Activated CD4-positive, CD25-positive, alpha-beta regulatory T cell (primary cell): ENCODE data around the gene CLEC9A.

Experiments
- DNase-seq, 4 experiments: peaks; one replicate each; lab custom pipeline; 2025; lab: John Stamatoyannopoulos, UW

Gene CLEC9A

DNA sequence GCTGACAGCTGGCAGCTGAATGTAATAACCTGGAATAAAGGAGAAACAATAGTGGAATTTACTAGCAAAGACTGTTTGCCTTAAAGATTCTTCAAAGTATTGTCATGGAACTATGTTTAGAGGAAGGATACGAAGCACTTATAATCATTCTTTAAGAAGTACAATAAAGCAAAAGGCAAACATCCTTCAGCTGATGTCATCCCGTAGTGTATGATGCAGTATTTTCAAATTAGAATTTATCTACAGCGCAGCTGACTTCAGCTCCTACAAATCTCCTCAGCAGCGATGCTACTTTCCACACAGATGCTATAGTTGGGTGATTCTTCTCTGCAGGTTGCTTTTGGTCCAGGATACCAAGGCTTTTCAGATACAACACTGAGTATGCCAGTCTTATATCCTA lies 36.8 kb downstream of the CLEC9A start:
- no peak for DNase-seq

DNA sequence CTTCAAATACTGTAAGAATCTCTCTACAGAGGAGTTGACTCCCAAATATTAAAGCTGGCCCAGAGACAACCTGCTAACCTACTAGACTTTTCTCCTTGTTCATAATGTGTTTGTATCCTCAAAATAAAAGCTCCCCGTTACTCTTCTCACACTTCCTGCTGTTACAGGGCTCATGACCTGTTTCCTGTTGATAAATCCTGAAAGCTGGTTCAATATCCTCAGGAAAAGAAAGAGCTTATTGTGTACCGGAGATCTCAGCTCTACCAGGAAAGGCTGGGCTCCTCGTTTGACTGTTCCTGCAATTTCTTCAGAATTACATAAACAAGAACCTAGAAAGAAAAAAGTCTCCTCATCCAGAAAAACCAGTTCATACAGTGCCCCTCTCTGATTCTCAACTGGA lies 37.5 kb downstream of the CLEC9A start:
- no peak for DNase-seq

DNA sequence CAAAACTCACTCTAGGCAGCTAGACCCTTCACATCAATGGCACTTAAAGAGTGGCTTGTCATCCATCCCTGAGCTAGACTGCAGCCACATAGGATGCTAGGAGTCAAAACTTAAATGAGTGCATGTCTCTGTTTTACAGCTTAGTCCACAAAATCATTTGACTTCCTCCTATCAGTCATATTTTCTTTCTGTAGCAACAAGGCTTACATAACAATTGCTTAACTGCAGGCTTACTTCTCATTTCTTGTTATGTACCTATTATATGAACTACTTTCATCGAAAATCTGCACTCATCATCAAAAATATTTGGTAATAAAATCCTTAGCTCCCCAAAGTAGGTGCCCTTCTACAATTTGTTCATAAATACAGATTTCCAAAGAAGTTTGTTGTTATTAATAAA lies 38.2 kb downstream of the CLEC9A start:
- no peak for DNase-seq

DNA sequence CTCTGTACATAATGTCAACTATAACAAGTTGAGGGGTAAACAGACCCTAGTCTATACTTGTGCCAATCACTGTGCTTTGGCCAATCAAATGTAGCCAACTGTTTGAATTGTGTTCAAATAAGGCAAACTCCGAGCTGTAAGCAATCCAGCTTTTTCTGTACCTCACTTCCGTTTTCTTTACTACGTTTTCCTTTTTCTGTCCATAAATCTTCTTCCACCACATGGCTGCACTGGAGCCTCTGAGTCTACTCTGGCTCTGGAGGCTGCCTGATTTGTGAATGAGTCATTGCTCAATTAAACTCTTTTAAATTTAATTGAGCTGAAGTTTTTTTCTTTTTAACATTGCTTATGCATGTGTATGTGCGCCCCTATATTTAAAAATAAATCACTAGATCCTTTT lies 38.6 kb downstream of the CLEC9A start:
- no peak for DNase-seq

DNA sequence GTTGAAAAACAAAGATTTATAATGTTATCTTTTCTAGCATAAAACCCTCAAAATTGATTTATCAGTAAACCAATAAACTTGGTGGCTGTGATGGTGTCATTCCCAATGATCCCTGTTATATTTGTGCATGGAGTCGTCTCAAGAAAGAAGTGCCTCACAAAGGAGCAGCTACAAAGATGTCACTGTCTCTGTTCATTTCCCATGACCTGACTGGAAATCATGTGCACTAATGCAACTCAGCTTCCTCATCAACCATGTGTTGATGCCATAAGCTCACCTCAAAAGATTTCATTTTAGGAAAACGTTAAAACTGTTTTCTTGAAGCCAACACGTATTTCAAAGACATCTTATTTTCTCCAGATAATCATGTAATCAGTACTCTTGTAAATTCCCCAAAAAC lies 39.5 kb downstream of the CLEC9A start:
- DNase-seq = no peak

DNA sequence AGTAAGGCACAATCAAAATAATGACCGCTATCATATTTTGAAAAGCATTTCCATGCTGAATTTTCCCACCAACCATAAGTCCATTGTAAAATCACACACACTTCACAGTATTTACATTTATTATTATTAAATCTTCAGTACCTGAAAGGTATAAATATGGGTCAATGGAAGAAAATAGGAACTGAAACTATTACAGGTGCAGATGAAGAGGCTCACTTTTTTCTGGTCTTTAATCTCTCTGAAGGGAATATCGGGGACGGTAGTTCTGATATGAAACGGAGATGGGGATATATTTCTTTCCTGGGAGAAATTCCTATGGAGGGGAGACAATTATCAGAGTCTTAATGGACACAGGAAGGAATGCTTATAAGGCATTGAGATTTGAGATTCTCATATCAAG lies 39.9 kb downstream of the CLEC9A start:
- DNase-seq = no peak

DNA sequence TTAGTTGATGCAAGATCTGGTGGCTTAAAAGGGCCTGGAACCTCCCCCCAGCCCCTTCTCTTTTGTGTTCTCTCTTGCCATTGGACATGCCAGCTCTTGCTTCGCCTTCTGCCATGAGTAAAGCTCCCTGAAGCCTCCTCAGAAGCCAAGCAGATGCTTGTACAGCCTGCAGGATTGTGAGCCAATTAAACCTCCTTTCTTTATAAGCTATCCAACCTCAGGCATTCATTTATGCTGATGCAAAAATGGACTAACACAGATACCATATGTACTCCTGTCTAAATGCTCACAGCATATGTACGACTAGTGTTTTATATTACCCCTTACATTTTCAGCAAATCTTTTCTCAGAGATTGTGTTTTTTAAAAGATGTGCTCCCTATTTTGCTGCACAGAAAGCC lies 41.6 kb downstream of the CLEC9A start:
- DNase-seq = no peak

DNA sequence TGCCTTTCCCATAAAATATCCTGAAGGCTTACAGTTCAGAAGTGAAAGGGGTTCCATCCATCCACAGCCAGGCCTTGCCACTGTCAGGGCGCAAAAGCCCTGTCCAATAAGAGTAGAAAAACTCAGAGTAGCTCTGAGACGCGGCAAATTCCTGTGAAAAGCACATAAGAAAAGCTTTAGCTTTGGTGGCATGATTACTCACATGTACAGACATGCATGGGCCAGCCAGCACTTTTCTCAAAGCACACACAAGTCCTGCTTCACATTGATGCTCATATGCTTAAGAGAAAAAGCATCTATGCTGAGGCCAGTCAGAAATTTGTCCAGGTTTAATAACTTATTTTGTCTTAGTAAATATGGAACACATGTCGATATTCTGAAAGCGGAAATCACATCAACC lies 42.8 kb downstream of the CLEC9A start:
- no peak for DNase-seq

DNA sequence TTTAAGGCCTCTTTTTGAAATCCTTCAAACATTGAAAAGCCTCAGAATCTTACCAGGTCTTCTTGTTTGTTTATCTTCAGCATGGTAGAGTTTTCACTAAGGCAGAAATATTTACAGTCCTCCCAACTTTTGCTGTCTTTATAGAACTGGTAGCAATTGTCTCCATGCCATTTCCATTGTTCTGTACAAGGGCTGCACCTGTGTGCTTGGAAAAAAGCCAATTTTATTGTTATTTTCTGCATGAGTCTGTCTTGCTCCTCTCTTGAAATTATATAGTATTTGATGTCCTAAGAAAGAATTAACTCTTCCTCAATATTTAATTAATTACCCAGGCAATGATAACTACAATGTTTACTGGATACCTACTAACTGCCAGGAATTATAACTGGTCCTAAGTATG lies 45.0 kb downstream of the CLEC9A start:
- DNase-seq = no peak

DNA sequence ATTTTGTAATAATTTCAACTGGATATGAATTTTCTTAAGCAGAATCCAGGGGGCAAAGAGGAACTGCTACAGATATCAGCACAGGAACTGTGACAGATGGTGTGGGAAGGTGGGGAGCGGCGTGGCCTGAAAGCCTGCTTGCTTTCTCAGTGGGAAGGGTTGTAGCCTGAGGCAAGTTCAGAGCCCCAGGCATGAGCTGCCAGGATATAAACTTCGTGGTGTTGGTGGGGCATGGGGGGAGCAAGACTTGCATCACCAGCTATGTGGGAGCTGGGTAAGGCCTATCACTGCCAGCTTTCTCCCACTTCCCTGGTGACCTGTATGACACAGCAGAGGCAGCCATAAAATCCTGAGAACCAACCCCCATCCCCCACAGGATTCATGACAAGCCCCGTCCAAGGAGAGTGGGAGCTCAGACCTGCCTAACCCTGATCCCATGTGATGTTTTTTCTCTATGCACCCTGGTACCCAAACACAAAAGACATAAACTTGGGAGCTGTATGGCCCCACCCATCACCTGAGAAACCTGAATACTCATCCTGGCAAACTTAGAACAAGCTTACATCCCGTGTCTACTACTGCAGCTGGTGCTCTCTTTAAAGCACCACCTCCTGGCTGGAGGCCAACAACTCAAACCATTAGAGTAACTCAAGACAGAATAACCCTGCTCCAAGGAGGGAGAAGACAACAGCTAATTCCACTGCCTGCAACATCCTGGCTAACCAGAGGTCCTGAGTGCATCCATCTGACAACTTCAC lies 51.8 kb downstream of the CLEC9A start:
- no peak for DNase-seq

DNA sequence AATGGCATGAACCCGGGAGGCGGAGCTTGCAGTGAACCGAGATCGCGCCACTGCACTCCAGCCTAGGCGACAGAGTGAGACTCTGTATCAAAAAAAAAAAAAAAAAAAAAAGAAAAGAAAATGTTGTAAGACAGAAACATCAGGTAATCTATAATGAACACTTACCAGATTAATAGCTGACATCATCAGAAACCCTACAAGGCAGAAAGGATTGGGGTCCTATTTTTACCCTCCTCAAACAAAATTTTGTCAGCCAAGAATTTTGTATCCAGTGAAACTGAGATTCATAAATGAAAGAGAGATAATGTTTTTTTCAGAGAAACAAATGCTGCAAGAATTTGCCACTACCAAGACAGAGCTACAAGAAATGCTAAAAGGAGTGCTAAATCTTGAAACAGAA lies 54.3 kb downstream of the CLEC9A start:
- DNase-seq = no peak

DNA sequence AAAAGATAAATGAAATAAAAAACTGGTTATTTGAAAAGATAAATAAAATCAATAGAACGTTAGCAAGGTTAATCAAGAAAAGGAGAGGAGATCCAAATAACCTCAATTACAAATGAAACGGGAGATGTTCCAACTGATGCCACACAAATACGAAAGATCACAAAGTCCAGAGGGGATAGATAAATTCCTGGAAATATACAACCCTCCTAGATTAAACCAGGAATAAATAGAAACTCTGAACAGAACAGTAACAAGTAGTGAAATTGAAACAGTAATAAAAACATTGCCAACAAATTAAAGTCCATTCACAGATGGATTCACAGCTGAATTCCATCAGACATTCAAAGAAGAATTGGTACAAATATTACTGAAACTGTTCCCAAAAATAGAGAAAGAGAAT lies 55.9 kb downstream of the CLEC9A start:
- DNase-seq = no peak

DNA sequence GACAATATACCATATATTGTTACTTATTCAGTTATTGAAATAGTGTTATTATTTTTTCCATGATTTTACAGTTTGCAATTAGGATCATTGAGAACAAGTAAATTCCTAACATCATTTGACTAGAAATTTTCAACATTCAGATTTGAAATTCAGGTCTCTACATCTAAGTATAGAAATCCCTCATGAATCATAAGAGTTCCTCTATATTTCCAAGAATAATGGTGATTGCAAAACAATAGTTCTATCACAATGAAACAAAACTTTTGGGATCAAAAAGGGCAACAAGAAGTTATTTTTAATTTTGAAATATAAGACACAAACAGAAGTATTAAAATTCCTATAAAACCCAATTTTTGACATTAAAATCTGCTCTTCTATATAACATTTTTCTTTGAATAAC lies 57.5 kb downstream of the CLEC9A start:
- no peak for DNase-seq

DNA sequence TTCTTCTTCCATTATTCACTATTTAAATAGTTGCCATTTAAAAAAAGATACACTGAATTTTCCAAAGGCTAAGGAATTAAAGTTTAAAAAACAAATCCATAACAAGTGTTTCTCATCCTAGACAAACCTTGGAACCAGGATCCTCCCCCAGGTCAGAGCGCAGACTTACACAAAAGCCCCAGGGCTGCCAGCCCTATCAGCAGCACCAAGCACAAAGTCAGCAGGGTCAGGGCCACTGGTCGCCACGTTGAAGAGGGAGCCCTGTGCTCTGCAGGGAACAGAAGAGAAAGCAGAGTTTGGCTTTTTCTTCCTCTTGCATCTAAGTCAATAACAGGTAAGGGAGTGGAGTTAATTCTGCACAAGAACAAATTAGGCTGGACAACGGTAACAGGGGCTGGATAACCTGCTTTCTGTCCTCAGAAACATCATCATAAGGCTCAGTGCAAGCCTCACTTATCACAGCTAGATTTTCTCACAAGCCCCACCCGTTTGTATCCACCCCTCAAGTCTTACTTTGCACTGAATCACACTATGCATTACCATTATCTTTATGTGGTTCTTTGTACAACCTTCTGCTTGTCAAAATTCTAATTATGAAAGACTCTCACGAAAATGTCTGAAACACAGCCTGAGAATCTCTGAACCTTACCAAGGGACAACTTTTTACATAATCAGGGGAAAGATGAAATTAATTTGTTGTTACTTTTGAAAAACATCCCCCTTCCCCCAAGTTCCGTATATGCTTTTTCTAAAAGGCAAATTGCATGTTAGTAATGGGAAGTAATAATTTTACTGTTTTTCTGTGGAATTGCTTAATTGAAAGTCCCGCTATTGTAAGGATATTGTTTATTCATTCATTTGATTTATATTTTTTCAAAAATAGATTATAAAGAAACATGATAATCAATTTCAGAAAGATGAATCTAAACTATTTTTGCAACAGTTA lies 58.7 kb downstream of the CLEC9A start:
- no peak for DNase-seq

DNA sequence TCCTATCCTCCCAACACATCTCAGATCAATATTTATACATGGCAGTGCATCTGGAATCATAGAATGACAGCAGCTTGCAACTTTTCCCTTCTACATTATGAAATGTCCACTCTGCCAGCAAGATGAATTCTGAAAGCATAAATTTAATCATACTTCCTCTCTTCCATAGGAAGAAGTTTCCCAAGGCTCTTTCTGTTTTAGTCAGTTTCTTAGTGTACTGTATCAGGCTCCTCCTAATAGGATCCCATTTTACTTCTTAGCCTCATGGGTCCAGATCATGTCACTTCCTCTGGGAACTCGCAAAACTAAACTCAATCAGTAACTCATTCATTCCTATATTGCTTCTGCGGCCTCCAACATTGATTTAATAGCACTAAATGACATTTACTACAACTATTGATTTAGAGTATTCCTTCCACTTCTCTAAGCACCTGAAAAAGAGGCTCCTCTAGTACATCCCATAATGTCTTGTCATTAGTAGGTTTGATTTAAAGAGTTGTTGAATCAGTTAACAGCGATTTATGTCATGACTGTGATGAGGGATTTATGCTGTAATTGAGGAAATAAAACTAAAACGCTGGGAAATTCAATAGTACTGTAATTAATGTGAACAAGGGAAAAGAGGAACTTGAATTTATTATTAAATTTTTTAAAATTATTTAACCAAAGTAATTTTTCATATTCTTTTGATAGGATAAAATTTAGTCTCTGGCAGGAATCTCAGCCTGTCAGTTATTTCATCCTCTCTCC lies 64.3 kb downstream of the CLEC9A start:
- DNase-seq = no peak

DNA sequence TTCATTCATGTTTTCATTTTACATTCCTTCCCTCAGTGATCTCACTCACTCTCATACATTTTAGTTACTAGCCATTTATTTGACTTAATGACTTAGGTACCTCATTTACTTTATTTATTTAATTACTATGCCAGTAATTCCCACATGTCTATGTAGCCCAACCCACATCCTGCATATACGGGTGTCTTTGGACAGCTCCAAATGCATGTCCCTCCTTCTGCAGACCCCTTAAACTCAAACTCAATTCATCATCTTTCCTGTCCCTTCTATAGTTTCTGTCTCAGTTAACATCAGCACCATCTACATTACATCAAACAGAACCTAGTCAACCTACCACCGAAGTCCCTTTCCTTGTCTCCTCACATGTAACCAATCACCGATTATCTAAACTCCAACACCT lies 65.5 kb downstream of the CLEC9A start:
- no peak for DNase-seq

DNA sequence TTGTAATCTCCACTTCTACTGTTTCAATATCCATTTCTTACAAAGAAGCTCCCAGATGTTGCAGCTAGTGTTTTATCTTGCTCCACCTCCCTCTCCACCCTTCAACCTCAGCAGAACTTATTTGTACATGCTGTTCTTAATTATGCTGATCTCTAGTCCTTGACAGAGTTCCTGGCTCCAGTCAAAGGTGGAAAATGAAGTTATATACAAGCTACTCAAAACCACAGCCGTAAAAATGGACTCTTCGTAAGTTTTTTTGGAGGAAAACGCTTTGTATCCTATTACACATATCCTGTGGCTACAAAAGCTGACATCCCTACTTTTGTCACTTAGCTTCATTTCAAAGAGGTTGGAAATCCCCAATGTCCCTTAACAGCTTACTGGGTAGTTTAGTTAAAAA lies 67.0 kb downstream of the CLEC9A start:
- no peak for DNase-seq

DNA sequence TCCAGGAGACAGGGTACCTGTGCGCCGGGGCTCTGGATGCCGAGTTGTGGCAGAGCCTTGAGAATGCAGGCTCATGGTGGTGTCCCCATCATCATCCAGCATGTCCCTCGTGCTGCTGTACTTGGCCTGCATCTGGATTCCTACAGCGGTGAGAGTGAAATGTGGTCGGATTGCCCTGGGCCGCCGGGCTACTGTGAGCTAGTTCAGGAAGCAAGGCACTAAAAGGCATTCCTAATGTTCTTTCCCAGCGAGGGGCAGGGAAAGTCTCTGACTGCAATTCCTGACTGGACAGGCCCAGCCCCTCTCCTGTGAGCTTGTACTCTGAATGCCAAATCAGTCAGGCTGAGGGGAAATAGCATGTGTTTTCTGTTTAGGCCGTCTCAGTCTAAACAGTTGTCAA lies 68.3 kb downstream of the CLEC9A start, which contains the start of gene CLEC1A:
CLEC1A (minus strand) TSS at position 195 of the 400 bp plus-strand sequence; CDS start at position 132, 63 bp downstream.
- no peak for DNase-seq

DNA sequence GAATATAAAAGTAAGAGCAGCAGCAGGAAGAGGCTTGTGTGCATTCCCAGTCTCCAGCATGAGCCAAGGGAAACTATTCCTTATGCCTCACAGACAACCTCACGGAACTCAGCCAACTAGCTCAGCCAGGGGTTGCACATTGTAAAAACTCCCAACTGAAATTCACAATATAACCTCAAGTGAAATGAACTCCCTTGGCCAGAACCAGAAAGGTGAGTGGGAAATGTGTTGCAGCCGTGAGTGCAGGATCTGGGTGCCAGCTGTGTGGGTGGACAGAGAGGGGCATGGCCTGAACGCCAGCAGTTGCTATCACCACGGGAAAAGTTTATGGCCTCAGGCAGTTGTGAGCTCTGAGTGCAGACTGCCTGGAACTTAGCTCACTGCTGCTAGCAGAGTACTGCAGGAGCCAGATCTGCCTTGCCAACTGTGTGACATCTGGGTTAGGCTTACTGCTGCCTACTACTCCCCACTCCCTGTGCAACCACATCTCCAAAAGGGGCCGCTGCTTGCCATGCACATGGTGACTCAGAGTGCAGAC lies 70.6 kb downstream of the CLEC9A start:
- no peak for DNase-seq

DNA sequence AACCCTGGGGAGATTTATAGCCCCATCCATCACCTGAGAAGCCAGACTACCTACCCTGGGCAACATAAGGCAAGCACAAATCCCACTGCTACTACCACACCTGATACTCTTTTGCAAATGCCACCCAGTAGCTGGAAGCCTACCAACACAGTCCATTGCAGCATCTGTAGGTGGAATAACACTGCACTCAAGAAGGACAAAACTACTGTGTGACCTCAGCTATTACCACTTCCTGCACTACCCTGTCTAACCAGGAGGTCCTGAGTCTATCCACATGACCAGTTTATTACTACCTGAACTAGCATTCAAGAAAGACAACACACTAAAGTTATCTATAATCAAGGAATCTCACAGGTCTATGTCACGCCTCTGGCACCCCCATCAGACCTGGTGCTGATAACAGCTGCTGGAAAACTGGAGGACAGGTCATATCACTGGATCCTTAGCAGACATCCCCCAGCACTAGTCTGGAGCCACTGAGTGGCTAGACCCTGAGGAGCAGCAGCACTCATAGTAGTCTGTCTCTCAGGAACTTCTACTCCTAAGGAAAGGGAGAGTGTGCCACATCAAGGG lies 71.3 kb downstream of the CLEC9A start:
- DNase-seq = no peak

DNA sequence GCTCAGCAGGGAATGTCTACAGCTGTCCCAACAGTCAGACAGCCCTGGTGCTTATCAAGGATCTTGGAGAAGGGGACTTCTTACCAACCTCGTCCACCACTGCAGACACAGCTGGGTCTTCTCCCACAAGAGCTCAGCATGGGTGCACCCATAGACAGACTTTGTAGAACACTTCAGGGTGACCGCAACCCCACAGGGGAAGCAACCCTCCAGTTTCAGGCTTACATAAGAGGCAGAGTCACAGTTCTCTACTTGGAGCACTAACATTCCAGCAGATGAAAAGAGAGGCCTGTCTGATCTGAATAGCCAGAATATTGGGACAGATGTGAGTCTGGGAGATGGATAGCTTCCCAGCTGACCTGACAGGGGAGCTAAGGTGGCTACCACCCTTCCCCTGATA lies 71.8 kb downstream of the CLEC9A start:
- DNase-seq = no peak
